Measurements from ENCODE around the gene RUNX1.
A peak's percentile ranks its signal among the peaks of the same experiment; 100 is the strongest.

Gene RUNX1

DNA sequence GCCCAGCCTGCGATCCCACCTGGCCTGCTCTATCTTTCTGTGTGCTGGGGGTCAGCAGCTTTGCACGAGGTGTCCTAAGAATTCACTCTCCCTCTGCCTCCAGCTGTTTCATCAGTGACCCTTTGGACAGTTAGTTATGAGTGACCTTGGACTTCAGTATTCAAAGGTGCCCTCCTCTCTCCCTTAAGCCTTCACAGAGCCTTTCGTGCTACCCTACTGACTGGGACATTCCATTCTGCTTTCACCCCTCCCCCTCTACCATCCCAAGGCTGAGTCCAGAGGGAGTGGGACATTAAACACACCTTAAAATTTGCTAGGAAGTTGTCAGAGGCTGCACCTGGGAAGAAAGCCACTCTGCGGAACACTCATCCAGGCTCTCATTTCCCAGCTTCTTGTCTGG is 208.4 kb downstream of the RUNX1 start:
- DNase-seq: no peak

DNA sequence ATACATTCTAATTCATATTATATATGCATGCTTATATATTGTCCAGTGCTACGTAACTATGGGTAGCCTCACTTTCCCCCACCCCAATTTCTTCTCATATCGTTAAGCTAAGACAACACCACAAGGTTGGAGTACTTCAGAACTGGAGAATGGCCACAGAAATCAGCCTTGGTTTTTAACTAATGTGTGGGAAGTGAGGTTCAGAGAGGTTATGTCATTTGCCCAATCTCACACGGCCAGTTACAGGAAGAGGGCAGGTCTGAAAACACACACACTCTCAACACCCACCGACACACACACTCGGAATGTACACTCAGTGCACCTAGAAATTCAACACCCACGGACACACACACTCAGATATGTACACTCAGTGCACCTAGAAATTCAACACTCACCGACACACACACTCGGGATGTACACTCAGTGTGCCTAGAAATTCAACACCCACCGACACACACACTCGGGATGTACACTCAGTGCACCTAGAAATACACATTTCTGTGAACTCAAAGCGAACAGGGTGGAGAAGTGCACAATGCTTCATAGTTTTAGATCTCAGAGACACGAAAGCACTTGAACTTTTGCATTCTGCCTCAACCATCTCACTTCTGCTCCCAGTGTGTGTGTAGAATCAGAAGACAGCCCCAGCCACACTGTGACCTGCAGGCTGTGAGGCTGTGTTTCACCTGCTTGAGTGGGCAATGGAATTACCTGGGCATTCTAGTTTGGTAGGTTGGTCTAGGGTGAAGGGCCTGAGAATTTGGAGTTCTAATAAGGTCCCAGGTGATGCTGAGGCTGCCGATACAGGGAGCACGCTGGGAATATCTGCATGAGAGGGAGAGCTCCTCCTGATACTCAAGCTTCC is 209.9 kb downstream of the RUNX1 start:
- no peak for DNase-seq

DNA sequence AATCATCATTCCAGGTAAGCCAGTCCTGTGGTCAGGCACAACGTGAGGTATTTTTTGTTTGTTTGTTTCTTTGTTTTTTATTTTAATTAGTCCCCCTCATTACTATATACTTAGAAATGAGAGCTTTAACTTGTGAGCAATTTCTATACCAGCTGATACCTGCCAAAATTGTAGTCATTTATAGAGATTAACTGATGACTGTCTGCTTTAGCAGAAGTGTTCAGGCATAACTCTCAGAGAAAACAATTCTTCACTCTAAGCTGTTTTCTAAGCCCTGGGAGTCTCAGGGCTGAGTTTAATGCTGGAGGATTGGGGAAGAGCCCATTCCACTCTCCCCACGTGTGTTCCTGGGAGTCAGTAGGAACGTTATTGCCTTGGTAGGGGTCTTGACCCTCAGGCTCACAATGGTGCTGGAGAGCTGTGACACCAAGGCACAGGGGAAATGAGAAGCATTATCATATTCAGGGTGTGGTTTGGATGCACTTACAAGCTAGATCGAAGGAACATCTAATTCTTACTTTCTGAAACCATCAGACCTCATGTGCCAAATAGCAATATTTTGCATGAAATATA is 212.1 kb downstream of the RUNX1 start:
- no peak for DNase-seq

DNA sequence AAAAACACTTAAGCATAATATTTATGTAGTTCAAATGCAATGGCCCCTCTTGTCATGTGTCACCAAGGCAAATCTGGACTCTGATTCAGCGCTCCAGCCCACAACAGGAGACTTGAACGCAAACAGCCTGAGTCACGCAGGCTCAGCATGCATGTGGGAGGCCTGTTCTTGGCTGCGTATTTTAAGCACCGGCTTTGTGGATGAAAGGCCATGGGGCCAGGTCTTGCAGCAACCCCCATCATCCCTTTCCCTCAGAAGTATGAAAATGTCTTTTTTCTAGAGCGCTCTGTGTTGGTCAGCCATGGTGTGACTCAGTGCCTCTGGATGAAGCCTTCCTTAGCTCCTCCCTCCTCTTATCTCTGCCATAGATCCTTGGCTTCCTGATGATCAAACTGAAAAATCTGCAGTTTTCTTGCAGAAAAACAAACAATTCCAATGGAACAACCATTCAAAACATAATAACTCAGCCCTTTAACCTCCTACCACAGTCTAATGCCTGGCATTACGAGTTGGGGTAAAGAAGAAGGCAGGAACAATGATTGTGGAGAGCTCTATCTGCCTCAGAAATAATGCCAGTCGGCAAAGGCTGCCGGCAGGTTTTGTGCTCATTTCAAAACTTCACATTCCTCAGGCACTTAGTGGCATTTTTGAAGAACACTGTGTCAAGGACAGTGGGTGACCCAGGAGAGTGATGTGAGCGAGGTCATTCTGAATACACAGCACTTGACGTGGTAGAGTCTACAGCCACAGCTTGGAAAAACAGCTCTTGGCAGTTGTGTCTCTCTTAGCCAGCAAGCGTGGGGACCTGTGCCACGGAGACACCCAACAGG is 212.8 kb downstream of the RUNX1 start:
- DNase-seq: no peak

DNA sequence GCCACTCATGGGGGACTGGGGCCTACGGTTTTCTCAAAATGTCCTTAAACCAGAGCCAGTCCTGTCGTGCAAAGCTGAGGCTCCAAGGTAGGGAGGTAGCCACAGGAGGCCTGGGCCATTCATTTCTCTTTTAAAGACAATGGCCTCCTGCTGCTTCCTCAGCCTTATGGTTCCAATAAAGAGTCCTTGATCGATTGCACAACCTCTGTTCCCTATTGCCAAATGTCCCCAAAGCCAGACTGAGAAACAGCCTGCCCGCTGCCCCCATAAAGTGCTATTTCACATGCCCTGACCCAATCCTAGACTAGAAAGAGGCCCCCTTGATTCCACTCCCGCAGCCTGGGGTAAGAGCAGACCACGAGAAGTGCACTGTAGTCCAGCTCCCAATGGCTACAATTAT is 213.6 kb downstream of the RUNX1 start:
- DNase-seq: peak; percentile 48 to 53

DNA sequence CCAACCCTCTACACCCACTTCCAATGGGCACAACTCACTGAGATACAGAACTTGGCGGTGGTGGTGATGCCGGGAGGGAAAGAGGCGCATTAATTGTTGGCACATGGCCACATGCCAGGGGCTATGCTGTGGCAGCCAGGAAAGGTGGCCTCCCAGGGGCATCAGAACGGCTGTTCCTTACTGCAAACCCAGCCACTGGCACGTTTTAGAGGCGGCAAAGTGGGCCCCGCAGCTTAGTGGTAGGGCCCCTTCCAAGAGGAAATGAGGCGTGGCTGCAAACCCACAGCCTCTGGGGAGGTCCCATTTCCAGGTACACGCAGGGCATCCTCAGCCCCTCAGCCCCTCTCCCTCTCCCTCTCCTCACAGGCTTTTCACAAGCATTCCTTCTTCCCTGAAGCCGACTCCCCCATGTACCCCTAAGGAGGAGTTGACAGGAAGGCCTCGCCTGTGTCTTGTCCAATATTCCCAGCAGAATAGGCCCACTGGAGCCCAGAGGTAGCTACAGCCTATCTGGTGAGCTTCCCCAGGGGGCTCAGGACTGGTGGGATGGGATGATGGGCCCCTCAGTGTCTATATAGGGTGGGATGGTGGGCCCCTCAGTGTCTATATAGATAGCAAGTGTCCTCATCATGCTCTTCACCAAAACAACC is 214.1 kb downstream of the RUNX1 start:
- no peak for DNase-seq

DNA sequence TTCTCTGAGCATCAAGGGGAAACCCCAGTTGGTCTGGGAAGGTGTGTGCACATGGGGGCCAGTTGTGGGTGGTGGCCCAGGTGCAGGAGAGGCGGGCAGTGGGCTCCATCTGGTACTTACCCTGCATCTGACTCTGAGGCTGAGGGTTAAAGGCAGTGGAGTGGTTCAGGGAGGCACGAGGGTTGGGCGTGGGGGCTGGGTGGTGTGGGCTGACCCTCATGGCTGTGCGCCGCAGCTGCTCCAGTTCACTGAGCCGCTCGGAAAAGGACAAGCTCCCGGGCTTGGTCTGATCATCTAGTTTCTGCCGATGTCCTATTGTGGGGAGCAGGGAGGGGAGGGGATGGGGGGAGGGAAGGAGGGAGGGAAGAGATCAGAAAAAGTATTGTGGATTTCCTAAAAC is 214.8 kb downstream of the RUNX1 start:
- DNase-seq: no peak

DNA sequence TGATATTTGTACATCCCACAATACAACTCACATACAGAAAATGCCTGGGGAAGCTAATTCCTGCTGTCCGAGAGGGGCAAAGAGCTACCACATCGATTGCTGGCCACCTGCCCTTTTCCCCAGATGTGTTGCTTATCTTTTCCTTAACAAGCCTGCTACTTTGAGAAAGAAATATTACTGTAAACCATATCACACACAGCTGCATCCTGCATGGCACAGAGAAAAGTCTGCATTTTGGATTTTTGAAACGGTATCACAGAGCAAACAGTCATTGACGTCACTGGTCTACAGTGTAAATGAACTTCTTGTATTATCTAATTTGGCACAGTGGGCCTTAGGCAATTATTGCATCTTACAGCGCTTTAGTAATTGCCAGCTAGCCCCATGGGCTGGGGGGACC is 215.6 kb downstream of the RUNX1 start:
- DNase-seq: no peak

DNA sequence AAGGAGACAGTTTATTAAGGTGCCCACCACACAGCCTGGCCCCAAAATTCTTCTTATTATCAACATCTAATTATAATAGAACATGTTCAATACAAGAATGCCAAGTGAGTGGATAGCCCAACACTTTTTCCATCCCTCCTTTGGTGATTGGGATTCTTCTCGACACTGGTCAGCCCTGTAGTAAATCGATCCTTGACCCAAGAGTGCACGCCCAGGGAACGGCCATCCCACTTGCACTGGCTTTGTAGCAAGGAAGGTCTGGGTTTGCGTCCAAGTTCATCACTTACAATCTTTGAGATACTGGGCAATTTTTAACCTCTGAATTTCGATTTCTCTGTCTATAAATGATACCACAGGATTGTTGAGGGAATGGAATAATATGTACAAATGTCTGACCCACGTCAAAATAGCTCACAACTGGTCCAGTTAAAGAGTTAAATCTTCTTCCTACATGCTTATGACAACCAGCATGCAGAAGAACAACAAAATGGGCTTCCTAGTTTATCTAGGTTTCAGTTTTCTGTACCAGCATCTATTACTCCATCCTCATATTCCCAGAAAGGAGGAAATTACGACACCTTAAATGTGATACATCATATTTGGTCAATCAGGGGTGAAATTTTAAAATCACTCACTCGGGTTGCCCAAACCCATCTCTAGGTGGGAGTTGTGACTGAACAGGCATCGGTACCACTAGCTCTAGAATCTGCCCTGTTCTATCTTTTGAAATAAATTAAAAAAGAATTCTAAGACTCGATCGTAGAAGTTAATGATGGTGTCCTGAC is 218.5 kb downstream of the RUNX1 start:
- DNase-seq: no peak

DNA sequence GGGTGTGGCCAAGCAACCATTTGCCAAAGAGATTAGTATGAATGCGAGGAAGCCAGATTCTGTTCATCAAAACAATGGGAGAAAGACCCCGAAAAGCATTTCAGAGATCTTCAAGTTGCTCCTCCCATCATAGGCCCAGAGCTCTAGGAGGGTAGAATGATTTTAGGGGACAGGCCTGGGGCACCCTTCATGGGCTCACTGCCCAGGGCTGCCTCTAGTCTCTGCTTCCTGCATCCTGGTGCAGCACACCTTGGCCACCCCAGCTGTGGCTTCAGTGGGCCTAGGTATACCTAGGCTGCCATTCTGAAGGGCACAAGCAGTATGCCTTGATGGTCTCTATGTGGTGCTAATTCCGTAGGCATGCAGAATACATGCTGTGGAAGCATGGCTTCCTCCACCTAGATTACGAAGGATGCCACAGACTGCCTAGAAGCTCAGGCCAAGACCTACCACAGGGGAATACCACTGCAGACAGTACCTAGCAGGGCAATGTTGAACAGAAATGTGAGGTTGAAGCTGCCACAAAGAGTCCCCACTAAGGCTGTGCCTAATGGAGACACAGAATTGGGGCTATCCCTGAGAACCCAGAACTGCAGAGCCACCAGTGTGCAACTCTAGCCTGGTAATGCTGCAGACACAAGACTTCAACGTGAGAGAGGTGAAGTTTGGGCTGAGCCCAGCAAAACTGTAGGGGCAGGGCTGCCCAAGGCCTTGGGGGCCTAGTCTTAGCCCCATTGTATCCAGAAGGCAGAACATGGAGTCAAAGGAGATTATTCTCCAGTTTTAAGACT is 221.5 kb downstream of the RUNX1 start:
- DNase-seq: no peak

DNA sequence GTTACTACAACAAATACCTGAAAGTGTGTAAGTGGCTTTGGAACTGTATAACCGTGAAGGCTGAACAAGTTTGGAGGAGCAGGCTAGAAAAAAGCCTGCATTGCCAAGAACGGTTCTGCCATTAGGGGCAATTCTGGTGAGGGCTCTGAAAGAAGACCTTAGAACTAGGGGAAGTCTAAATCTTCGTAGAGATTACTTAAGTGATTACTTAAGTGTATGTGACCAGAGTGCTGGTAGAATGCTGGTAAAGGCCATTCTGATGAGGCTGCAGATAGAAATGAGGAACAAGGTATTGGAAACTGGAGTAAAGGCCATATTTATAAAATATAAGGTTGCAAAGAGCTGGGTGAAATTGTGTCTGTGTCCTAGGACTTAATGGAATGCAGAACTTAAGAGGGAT is 222.3 kb downstream of the RUNX1 start:
- DNase-seq: no peak

DNA sequence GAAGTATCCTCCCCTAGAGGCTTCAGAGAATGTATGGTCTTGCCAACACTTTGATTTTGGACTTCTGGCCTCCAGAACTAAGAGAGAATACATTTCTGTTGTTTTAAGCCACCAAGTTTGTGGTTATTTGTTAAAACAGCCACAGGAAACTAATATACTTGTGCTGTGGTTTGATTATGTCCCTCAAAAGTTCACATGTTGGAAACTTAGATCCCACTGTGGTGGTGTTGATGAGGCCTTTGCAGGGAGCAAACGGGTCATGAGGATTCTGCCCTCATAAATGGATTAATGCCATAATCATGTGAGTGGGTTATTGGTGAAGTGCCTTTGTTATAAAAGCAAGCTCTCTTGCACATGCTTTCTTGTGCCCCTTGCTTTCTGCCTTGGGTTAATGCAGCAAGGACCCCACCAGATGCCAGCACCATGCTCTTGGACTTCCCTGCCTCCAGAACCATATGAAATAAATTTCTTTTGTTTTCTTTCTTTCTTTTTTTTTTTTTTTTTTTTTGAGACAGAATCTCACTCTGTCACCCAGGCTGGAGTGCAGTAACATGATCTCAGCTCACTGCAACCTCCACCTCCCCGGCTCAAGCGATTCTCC is 223.1 kb downstream of the RUNX1 start:
- no peak for DNase-seq

DNA sequence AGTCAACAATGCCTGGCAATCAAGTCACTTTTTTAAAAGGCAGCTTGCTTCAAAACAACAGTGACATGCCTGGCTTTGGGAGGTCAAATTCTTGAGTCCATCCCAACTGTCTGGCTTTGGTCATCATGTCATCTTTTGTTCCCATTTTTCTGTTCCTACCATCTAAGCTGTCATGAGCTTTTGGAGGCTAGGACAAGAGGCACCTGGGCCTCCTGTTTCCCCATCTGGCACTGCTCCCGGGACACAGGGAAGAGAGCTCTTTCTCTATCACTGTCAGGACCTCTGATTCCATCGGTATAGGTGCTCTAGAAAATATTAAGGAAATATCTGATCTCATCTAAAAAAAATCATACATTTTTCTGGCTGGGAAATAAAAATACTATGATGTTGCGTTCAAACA is 224.0 kb downstream of the RUNX1 start:
- DNase-seq: no peak

DNA sequence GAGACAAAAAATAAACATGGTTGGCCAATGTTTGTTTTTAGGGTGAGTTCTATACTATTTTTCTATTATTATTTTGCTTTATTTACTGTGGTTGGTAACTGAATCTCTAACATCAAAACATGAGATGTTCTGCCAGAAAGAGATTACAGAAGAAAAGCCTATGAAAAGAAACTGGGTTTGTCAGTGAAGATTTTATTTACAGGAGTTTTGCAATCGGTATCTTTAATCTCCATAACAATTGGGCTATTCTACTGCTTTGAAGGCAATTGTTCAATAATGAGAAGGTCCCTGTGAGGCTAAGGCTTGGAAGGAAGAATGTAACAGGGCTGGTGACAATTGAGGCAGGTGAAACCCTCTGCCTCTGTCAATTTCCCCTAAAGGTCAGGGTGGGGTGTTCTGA is 224.8 kb downstream of the RUNX1 start:
- no peak for DNase-seq

DNA sequence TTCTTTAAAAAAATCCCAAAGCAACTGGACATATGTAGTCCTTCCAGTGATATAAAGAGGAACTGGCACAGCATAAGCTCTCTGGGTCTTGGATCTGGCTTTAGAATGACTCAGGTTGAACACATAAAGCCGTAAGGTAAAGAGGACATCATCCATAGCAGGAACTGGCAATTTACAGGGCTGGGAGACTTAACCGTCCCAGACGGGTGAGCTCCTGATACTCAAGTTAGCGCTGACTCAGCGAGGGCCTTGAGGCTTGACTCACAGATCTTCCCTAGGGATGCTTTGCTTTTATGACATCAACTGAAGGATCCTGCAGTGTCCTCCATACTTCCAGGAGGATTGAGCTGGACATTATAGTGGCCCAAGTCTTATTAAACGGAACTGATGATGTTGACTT is 226.2 kb downstream of the RUNX1 start:
- DNase-seq: no peak

DNA sequence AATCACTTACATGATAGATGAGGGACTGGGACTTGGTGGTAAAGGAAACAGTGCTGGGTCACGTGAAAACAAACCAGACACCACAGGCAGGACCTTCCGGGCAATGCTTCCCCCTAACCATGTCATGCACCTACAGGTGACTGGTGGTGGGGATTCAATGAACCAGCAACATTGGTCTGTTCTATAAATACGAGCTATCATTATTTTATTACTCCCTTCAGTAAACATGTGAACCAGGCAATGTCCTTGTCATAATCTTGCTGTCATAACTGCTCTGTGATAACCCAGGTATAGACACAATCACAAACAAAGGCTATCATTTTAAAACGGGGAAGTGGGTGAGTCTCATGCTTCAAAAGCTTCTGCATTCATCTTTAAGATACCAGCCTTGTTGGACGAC is 226.9 kb downstream of the RUNX1 start:
- DNase-seq: no peak

DNA sequence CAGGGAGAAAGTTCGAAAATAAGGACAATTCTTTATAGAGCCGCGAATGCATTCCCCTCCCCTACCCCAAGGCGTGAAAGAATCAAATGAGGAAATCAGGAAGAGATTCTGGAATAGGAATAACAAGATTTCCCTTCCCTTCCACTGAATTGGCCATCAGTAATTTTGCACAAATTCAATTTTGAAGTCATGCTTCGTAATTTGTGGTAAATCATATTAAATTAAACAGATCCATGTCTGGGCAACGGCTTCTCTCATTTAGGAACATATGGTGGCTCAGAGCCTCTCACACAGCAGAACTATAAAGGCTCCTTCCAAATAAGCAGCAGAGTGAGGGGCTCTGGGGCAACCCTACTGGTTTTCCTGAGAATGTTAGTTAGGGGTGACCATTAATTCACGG is 227.4 kb downstream of the RUNX1 start:
- DNase-seq: no peak

DNA sequence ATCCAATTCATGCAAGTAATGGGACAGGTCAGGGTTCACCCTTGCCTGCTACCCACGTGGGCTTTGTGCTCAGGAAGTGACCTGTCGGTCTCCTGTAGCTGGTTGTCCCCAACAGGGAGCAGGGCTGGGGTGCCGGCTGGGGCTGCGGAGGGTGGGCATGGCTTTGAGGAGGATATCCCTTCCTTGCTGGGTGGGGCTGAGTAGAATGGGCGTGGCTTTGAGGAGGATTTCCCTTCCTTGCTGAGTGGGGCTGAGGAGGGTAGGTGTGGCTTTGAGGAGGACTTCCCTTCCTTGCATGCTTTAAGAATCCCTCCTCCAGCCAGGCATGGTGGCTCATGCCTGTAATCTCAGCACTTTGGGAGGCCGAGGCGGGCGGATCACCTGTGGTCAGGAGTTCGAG is 229.1 kb downstream of the RUNX1 start:
- no peak for DNase-seq

DNA sequence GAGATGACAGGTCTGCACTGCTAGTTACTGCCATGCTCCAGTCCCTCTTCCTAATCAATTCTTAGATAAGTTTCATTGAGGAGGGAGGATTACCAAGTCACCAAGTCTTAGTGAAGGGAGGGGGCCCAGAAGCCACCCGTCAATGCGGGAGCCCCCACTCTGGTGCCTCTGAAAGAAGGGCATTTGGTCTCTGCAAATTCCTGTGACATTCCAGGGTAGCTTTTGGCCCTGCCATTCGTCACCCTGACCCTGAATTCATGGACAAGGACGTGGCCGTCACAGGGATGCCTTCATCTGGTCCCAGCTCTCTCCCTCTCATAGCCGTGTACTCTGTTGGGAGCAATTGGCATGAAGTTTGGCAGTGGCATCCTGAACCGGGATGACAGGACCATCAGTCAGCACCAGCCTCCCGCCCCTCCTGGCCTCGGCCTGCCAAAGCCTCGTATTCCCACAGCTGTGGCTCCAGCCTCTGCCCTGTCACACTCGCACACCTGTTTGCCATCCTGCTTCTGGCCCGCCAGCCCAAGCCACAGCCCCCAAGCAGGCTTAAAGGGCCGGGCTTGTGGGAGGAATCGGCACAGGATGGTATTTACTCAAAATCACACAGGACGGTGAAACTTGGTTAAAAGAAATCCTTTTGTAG is 229.6 kb downstream of the RUNX1 start:
- DNase-seq: no peak

DNA sequence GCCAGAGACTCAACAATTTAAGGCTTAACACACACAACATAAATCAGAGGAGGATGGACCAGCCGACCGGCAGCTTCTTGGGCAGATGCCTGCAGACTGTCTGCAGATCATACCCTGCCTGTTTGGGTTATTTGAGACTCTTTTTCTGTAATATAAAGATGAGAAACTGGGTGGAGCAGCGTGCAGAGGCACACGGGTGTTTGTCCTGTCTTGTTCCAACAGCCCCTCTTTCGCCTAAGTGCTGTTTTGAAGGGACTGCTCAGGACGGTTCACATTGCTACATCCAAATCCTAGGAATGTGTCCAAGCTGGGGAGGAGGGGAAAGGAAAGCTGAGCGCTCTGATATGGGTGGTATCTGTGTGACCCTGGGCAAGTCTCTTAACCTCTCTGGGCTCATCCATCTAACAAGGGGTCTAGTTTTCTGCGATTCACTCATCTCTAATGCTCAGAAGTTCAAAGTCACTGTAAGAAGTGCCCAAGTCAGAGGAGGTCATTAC is 230.4 kb downstream of the RUNX1 start:
- no peak for DNase-seq

Measured in AML-193 (cell line).